Mesangial cell (primary cell): Measurements from ENCODE around the gene ALMS1. TPM values are rescaled to one million over a fixed set of nuclear protein-coding genes. Genes with fewer than 3 reads are reported as not detected.

Experiments
- total RNA-seq: library from RNA; depleted of rRNA; stranded (reverse); fragments of >200 nt; gene quantifications from 2 replicates; pipeline ENCODE4 v1.2.3, GENCODE V29; 2015

The ALMS1 gene
- total RNA-seq = 12.2 and 16.0 TPM in 2 replicates

GRCh38 chr2:73385504-73386341 lies at the start of gene ALMS1:
TSS of gene ALMS1 (plus strand) at chr2:73385836. CDS start at chr2:73385869, 33 bp downstream.

DNA sequence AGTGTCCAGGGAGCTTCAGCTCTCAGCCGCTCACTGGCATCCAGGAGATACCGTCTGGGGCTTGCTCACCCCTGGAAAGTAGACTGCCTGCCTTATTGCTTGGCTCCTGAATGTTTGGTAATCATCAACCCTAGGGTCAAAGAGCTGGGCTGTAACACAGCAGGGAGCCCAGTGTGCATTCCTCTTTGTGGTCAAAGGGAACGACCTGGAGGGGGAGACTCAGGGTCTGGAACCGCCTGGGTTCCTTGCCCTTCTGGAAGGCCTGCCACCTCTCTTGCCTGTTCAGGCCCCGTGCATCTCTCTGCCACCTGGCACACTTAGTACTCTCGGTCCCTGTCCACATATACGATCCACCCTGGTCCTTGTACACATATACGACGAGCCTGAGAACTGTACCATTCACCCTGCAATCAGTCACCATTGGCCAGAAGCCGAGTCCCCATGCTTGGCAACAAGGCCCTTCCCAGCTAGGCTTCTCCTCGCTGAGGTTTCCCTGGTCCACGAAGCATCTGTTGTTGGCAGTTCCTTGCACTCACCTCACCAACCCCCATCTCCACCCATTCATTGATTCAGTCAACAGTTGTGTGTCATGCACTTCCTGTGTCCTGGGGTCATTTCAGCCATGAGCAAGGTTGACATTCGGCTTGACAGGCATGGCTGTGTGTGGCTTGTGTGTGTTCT lies 256.8 kb downstream of the ALMS1 start, which contains the start of gene NAT8:
NAT8 (minus strand) TSS at position 85 of the 681 bp plus-strand sequence. CDS start 794 bp downstream, outside the sequence.

Other genes with a start within 250 kb of the ALMS1 start
- gene NOTO, start 183.3 kb upstream of the ALMS1 start, total RNA-seq = not detected in 2 replicates
- gene SMYD5, start 171.6 kb upstream of the ALMS1 start, total RNA-seq = 21.2 TPM in 2 replicates
- gene PRADC1, start 152.6 kb upstream of the ALMS1 start, total RNA-seq = 7.4 and 23.0 TPM in 2 replicates
- gene CCT7, start 151.5 kb upstream of the ALMS1 start, total RNA-seq = 220 and 395 TPM in 2 replicates
- gene FBXO41, start 101.4 kb upstream of the ALMS1 start, total RNA-seq = 2.4 and 3.8 TPM in 2 replicates
- not detected in 2 replicates for gene EGR4, start 92.3 kb upstream of the ALMS1 start, total RNA-seq